ENCODE data around the gene PPP1R12B.

DNA sequence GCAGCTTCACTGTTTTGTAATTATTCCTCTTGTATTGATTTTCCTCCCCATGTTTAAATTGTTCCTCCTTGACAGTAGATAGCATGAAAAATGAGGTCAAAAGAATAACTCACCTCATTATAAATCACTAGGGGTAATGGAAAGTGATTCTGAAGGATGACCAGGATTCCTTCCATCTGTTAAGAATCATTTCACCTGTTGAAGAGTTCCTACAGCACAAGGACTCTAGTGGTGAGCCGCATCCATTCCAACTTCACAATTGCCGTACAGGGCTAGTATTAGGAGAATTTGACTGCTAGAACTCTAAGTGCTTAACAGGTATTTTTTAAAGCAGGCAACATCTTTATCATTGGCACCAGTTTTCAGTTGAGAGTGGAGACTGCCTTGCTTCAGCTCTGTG lies 13.7 kb downstream of the PPP1R12B start:
- TF ChIP-seq, protein P1, sequence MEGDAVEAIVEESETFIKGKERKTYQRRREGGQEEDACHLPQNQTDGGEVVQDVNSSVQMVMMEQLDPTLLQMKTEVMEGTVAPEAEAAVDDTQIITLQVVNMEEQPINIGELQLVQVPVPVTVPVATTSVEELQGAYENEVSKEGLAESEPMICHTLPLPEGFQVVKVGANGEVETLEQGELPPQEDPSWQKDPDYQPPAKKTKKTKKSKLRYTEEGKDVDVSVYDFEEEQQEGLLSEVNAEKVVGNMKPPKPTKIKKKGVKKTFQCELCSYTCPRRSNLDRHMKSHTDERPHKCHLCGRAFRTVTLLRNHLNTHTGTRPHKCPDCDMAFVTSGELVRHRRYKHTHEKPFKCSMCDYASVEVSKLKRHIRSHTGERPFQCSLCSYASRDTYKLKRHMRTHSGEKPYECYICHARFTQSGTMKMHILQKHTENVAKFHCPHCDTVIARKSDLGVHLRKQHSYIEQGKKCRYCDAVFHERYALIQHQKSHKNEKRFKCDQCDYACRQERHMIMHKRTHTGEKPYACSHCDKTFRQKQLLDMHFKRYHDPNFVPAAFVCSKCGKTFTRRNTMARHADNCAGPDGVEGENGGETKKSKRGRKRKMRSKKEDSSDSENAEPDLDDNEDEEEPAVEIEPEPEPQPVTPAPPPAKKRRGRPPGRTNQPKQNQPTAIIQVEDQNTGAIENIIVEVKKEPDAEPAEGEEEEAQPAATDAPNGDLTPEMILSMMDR (IDR thresholded peaks at IDR 0.05; ENCODE audit: poor library complexity), result no peak
- no peak for TF ChIP-seq EZH2 (IDR thresholded peaks at IDR 0.05; ENCODE audit: borderline replicate concordance)
- TF ChIP-seq EZH2phosphoT487 (IDR thresholded peaks at IDR 0.05; ENCODE audit: low read depth, severe bottlenecking, unreplicated experiment), result no peak
